ENCODE data around the gene FICD. TPM values are rescaled to one million over a fixed set of nuclear protein-coding genes. Genes with fewer than 3 reads are reported as not detected.

Gene FICD
- total and polyA plus RNA-seq, 9 of the 15 experiments (the other 6 are each of a cell fraction or from before 2014, with no cell fraction given): 0.88 to 4.5 (median 1.9) TPM

DNA sequence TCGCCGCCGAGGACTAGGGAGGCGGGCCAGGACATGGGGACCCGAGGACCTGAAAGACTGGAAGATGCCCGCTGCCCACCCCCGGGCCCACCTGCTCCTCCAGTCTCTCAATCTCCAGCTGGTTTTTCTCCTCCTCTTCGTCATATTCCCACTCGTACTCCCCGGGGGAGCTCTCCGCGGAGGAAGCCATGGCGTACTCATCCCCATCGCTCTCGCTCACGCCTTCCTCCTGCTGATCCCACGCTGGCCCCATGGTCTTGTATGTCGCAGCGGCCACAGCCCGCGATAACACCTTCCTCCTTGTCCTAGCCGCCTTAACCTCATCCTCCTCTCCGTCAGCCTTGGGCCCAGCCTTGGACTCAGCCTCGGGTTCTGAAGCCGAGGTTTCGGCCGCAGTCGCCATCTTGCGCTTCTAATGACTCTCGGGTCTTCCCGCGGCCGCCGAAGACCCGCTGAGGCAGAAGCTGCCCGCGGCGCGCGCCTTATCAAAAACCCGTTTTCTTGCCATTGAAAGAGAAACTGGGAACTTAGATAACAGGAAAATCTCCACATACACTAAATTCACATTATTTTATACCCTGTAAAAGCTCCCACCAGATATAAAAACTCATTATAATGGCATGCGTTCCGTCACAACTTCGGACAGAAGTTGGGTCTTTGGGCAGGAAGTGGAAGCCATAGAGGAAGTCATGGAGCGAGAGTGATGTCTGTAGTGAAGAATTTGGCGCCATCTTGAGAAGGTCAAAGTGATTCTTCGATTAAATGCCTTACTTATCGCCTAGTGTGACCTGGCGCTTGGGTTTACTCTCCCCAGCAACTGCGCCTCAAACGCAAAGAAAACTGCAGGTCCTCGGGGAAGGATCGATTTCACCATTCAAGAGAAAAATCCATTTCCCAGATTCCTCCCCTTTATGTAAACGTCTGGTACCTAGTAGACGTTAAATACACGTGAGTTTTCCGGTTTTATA is 46.0 kb downstream of the FICD start, which contains the start of gene SART3:
SART3 (minus strand) TSS at position 422 of the 968 bp plus-strand sequence; CDS start at position 403, 19 bp downstream.
- H3K9ac ChIP-seq (ENCODE audit: insufficient read depth in 1 of 2, low read depth in 2 of 2, low read length in 2 of 2): peak within 1 kb of the TSS; percentile 90 to 96
- peak within 1 kb of the TSS; percentile 93 for H3K4me3 ChIP-seq
- intact Hi-C loops (cut with micrococcal nuclease) (loop anchor here (5.0 kb wide), 3 partner anchors 171 to 391 kb away; partner anchors contain the start of genes CORO1C and SSH1), in situ Hi-C loops (cut with MboI) (loop anchor here (5.0 kb wide), 2 partner anchors 241 to 531 kb away; partner anchors contain the start of gene ALKBH2)
- H3K27me3 ChIP-seq (ENCODE audit: control insufficient read depth in 2 of 2, insufficient read depth in 2 of 2, low read length in 2 of 2): no peaks in the 10 kb centered on the region
- peak; percentile 75 to 94 (median 81) for DNase-seq (ENCODE audit: extremely low read depth in 1 of 4, low spot score in 3 of 4)
- H3K4me2 ChIP-seq (ENCODE audit: insufficient read depth, low read length): peak within 1 kb of the TSS; percentile 99
- peaks cover 51% of the 10 kb centered on the region for H3K36me3 ChIP-seq (ENCODE audit: control insufficient read depth, insufficient read depth, low read length)
- peak within 1 kb of the TSS; percentile 89 for H2AFZ ChIP-seq (ENCODE audit: low read depth, low read length)
- CTCF ChIA-PET (ENCODE audit: low intra/inter-chr PET ratio): no interaction called here
- H3K27ac ChIP-seq (ENCODE audit: extremely low read depth, low read depth, low read length): peak within 1 kb of the TSS; percentile 97
- POLR2A ChIA-PET: interaction anchor here (0.5 to 2.4 kb wide), 22 partner anchors 8 to 486 kb away, joined by 3 to 18 read pairs (median 3); partner anchors contain the start of genes FICD and SELPLG
- FAIRE-seq: peak; percentile 97
- peaks cover 79% of the 10 kb centered on the region for H3K79me2 ChIP-seq (ENCODE audit: control insufficient read depth, insufficient read depth, low read length)
- peaks cover 9 to 26% of the 10 kb centered on the region in 2 experiments for H3K4me1 ChIP-seq (replicated peaks in 1 of 2; ENCODE audit: control insufficient read depth in 2 of 2, insufficient read depth in 2 of 2, low read length in 2 of 2)
- no peaks in the 10 kb centered on the region for H3K9me3 ChIP-seq (replicated peaks; ENCODE audit: control insufficient read depth, insufficient read depth, low read depth, low read length)
- BruUV-seq (replicated peaks): no TSS peak
- peak; percentile 50 for ATAC-seq
- peaks cover 16% of the 10 kb centered on the region; the same call in 1 of the 2 replicates for H4K20me1 ChIP-seq (replicated peaks; ENCODE audit: control insufficient read depth, insufficient read depth, low read length)
- H3K9me1 ChIP-seq (ENCODE audit: control insufficient read depth, insufficient read depth, low read length): no peaks in the 10 kb centered on the region
- WGBS (ENCODE audit: insufficient coverage, low coverage, missing lambda C conversion rate): under 1% methylated on average over 57 of the region's 57 CpGs
- no peak for TF ChIP-seq BRCA1 (IDR thresholded peaks at IDR 0.05)
- TF ChIP-seq BRCA1 (CRISPR knock-in tag; IDR thresholded peaks at IDR 0.05): no peak
- peak; percentile 96 for TF ChIP-seq TAF9B (IDR thresholded peaks at IDR 0.05; ENCODE audit: partially characterized antibody)
- no peak for TF ChIP-seq NFE2L1 (tag; IDR thresholded peaks at IDR 0.05; ENCODE audit: borderline replicate concordance, low read depth)
- TF ChIP-seq, protein P1, sequence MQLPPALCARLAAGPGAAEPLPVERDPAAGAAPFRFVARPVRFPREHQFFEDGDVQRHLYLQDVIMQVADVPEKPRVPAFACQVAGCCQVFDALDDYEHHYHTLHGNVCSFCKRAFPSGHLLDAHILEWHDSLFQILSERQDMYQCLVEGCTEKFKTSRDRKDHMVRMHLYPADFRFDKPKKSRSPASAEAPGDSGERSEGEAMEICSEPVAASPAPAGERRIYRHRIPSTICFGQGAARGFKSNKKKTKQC (CRISPR knock-in tag; IDR thresholded peaks at IDR 0.05): no peak
- TF ChIP-seq ZNF766 (CRISPR knock-in tag; conservative IDR thresholded peaks at IDR 0.05): 0 out of 2 replicates have a peak, but pooled peaks have one; percentile 73
- TF ChIP-seq ATF1 (CRISPR knock-in tag; IDR thresholded peaks at IDR 0.05): no peak
- TF ChIP-seq ATF1 (tag; IDR thresholded peaks at IDR 0.05): peak; percentile 94
- peak; percentile 85 for TF ChIP-seq PHF20 (IDR thresholded peaks at IDR 0.05; ENCODE audit: partially characterized antibody)
- TF ChIP-seq ZNF76 (CRISPR knock-in tag; IDR thresholded peaks at IDR 0.05; ENCODE audit: borderline replicate concordance): no peak
- no peak for TF ChIP-seq ZNF445 (CRISPR knock-in tag; IDR thresholded peaks at IDR 0.05; ENCODE audit: low read depth)
- no peak for TF ChIP-seq WHSC1 (IDR thresholded peaks at IDR 0.05; ENCODE audit: low read length)
- TF ChIP-seq, protein P2, sequence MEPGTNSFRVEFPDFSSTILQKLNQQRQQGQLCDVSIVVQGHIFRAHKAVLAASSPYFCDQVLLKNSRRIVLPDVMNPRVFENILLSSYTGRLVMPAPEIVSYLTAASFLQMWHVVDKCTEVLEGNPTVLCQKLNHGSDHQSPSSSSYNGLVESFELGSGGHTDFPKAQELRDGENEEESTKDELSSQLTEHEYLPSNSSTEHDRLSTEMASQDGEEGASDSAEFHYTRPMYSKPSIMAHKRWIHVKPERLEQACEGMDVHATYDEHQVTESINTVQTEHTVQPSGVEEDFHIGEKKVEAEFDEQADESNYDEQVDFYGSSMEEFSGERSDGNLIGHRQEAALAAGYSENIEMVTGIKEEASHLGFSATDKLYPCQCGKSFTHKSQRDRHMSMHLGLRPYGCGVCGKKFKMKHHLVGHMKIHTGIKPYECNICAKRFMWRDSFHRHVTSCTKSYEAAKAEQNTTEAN (CRISPR knock-in tag; IDR thresholded peaks at IDR 0.05): no peak
- TF ChIP-seq SNRNP70 (optimal IDR thresholded peaks at IDR 0.05; ENCODE audit: low read depth, low read length): no peak
- peak; percentile 80 for TF ChIP-seq DIDO1 (tag; IDR thresholded peaks at IDR 0.05; ENCODE audit: low read depth)
- no peak for TF ChIP-seq MYNN (IDR thresholded peaks at IDR 0.05)
- TF ChIP-seq MYNN (CRISPR knock-in tag; IDR thresholded peaks at IDR 0.05): no peak
- TF ChIP-seq TEAD2 (tag; IDR thresholded peaks at IDR 0.05): 0 out of 2 replicates have a peak, but pooled peaks have one; percentile 46
- TF ChIP-seq, protein P3, sequence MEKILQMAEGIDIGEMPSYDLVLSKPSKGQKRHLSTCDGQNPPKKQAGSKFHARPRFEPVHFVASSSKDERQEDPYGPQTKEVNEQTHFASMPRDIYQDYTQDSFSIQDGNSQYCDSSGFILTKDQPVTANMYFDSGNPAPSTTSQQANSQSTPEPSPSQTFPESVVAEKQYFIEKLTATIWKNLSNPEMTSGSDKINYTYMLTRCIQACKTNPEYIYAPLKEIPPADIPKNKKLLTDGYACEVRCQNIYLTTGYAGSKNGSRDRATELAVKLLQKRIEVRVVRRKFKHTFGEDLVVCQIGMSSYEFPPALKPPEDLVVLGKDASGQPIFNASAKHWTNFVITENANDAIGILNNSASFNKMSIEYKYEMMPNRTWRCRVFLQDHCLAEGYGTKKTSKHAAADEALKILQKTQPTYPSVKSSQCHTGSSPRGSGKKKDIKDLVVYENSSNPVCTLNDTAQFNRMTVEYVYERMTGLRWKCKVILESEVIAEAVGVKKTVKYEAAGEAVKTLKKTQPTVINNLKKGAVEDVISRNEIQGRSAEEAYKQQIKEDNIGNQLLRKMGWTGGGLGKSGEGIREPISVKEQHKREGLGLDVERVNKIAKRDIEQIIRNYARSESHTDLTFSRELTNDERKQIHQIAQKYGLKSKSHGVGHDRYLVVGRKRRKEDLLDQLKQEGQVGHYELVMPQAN (IDR thresholded peaks at IDR 0.05; ENCODE audit: borderline replicate concordance): peak; percentile 65
- TF ChIP-seq MCM2 (IDR thresholded peaks at IDR 0.05; ENCODE audit: low read depth): no peak

All from K562 (cell line).